H7 (cell line): ENCODE measurements around the gene CORO2B. TPM values are rescaled to one million over a fixed set of nuclear protein-coding genes. Genes with fewer than 3 reads are reported as not detected.

ENCODE experiments used
- DNase-seq: peaks from one replicate; pipeline ENCODE4 v3.0.0; 2012
- H3K27me3 ChIP-seq: 2 replicates; pipeline ENCODE4 v1.6.0; 2011; ENCODE audit warnings: mild to moderate bottlenecking, low read length; ENCODE audit not compliant: control insufficient read depth, insufficient read depth
- H3K36me3 ChIP-seq: replicated peaks from 2 replicates; pipeline ENCODE4 v1.5.1; 2011; ENCODE audit warnings: low read length; ENCODE audit not compliant: control insufficient read depth, insufficient read depth
- H3K4me3 ChIP-seq: 2 replicates; pipeline ENCODE4 v1.5.1; 2011; ENCODE audit warnings: low read depth, mild to moderate bottlenecking, control low read depth, low read length, moderate library complexity; ENCODE audit not compliant: insufficient read depth
- total RNA-seq: library from RNA; depleted of rRNA; stranded (reverse); fragments of >200 nt; shearing (Covaris generic); gene quantifications from 2 replicates; pipeline ENCODE4 v1.2.3, GENCODE V29; 2014

Gene CORO2B
- total RNA-seq, 1 experiment from 2014 or later, result 5.4 TPM

- Histone ChIP-seq H3K4me3 (no peak overlapping the region), H3K27me3 (no peaks in the 10 kb centered on the region), H3K36me3 (no peaks in the 10 kb centered on the region)
- no peak for DNase-seq
Measured at GRCh38 chr15:68626283-68626682, 47.5 kb downstream of the CORO2B start.

- H3K4me3 ChIP-seq, result no peak overlapping the region
- DNase-seq, result no peak
- H3K36me3 ChIP-seq, result no peaks in the 10 kb centered on the region
- H3K27me3 ChIP-seq, result no peaks in the 10 kb centered on the region
Measured at GRCh38 chr15:68626739-68627138, 47.9 kb downstream of the CORO2B start.

GRCh38 chr15:68627476-68627875 lies 48.7 kb downstream of the CORO2B start:
- Histone ChIP-seq H3K4me3 (no peak overlapping the region), H3K27me3 (no peaks in the 10 kb centered on the region), H3K36me3 (no peaks in the 10 kb centered on the region)
- DNase-seq, result no peak

- no peak for DNase-seq
- Histone ChIP-seq H3K36me3 (no peaks in the 10 kb centered on the region), H3K27me3 (no peaks in the 10 kb centered on the region), H3K4me3 (no peak overlapping the region)
Measured at GRCh38 chr15:68627995-68628394, 49.2 kb downstream of the CORO2B start.

GRCh38 chr15:68629519-68630210 lies 50.9 kb downstream of the CORO2B start:
- Histone ChIP-seq H3K27me3 (no peaks in the 10 kb centered on the region), H3K4me3 (no peak overlapping the region), H3K36me3 (no peaks in the 10 kb centered on the region)
- no peak for DNase-seq

- no peak for DNase-seq
- Histone ChIP-seq H3K36me3 (no peaks in the 10 kb centered on the region), H3K4me3 (no peak overlapping the region), H3K27me3 (no peaks in the 10 kb centered on the region)
Measured at GRCh38 chr15:68630211-68630555, 51.4 kb downstream of the CORO2B start.

GRCh38 chr15:68630836-68631235 lies 52.0 kb downstream of the CORO2B start:
- DNase-seq, result no peak
- no peaks in the 10 kb centered on the region for H3K27me3 ChIP-seq
- H3K4me3 ChIP-seq, result no peak overlapping the region
- no peaks in the 10 kb centered on the region for H3K36me3 ChIP-seq

- no peak overlapping the region for H3K4me3 ChIP-seq
- H3K36me3 ChIP-seq, result no peaks in the 10 kb centered on the region
- H3K27me3 ChIP-seq, result no peaks in the 10 kb centered on the region
- DNase-seq, result peak; percentile 84
Measured at GRCh38 chr15:68631601-68632051, 52.8 kb downstream of the CORO2B start.

GRCh38 chr15:68632101-68632500 lies 53.3 kb downstream of the CORO2B start:
- no peaks in the 10 kb centered on the region for H3K36me3 ChIP-seq
- no peak overlapping the region for H3K4me3 ChIP-seq
- DNase-seq, result no peak
- no peaks in the 10 kb centered on the region for H3K27me3 ChIP-seq

GRCh38 chr15:68633231-68634121 lies 54.7 kb downstream of the CORO2B start:
- Histone ChIP-seq H3K36me3 (no peaks in the 10 kb centered on the region), H3K27me3 (no peaks in the 10 kb centered on the region), H3K4me3 (no peak overlapping the region)
- no peak for DNase-seq

- no peaks in the 10 kb centered on the region for H3K27me3 ChIP-seq
- H3K36me3 ChIP-seq, result no peaks in the 10 kb centered on the region
- no peak for DNase-seq
- H3K4me3 ChIP-seq, result no peak overlapping the region
Measured at GRCh38 chr15:68634122-68634482, 55.3 kb downstream of the CORO2B start.

GRCh38 chr15:68634531-68634930 lies 55.7 kb downstream of the CORO2B start:
- Histone ChIP-seq H3K4me3 (no peak overlapping the region), H3K27me3 (no peaks in the 10 kb centered on the region), H3K36me3 (no peaks in the 10 kb centered on the region)
- DNase-seq, result no peak

GRCh38 chr15:68635141-68635540 lies 56.3 kb downstream of the CORO2B start:
- Histone ChIP-seq H3K4me3 (no peak overlapping the region), H3K36me3 (no peaks in the 10 kb centered on the region), H3K27me3 (no peaks in the 10 kb centered on the region)
- no peak for DNase-seq

GRCh38 chr15:68636256-68636655 lies 57.5 kb downstream of the CORO2B start:
- Histone ChIP-seq H3K36me3 (no peaks in the 10 kb centered on the region), H3K4me3 (no peak overlapping the region), H3K27me3 (no peaks in the 10 kb centered on the region)
- DNase-seq, result no peak

- DNase-seq, result no peak
- Histone ChIP-seq H3K27me3 (no peaks in the 10 kb centered on the region), H3K36me3 (no peaks in the 10 kb centered on the region), H3K4me3 (no peak overlapping the region)
Measured at GRCh38 chr15:68637767-68638404, 59.1 kb downstream of the CORO2B start.
